ENCODE measurements around the gene STXBP2. TPM values are rescaled to one million over a fixed set of nuclear protein-coding genes. Genes with fewer than 3 reads are reported as not detected.

Gene STXBP2
- total and polyA plus RNA-seq, 9 of the 15 experiments (the other 6 are each of a cell fraction or from before 2014, with no cell fraction given), result 2.5 to 163 (median 71.3) TPM

DNA sequence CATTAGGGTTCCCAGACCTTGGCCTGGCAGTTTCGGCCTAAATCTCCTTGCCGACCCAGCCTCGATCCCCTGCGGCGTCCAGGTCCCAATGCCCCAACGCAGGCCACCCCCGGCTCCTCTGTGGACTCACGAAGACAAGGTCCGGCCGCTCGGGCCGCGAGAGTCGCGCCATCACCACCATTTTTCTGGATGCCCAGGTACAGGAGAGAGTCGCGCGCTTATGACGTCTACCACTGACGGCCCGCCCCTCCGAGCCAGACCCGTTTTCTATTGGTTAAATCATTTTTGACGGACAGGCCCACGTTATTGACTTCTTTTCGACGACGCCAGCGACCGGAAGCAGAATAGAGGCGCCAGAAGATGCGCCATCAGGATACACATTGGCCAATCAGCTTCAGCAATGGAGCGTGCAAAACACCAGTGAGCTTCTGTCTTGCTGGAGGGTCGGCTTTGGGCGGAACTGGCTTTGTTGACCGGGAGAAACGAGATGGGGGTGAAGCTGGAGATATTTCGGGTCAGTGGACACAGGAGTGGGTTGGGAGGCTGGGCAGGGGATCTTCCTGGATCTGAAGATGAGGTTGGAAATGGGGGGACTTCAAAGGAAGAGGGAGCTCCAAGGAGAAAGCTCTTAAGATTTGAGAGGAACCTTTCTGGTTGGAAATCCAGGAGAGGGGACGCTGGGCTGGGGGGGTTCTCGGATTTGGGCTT is 7.4 kb upstream of the STXBP2 start, which contains the start of the genes PET100 and XAB2 (continued):
- TF ChIP-seq, protein P1, sequence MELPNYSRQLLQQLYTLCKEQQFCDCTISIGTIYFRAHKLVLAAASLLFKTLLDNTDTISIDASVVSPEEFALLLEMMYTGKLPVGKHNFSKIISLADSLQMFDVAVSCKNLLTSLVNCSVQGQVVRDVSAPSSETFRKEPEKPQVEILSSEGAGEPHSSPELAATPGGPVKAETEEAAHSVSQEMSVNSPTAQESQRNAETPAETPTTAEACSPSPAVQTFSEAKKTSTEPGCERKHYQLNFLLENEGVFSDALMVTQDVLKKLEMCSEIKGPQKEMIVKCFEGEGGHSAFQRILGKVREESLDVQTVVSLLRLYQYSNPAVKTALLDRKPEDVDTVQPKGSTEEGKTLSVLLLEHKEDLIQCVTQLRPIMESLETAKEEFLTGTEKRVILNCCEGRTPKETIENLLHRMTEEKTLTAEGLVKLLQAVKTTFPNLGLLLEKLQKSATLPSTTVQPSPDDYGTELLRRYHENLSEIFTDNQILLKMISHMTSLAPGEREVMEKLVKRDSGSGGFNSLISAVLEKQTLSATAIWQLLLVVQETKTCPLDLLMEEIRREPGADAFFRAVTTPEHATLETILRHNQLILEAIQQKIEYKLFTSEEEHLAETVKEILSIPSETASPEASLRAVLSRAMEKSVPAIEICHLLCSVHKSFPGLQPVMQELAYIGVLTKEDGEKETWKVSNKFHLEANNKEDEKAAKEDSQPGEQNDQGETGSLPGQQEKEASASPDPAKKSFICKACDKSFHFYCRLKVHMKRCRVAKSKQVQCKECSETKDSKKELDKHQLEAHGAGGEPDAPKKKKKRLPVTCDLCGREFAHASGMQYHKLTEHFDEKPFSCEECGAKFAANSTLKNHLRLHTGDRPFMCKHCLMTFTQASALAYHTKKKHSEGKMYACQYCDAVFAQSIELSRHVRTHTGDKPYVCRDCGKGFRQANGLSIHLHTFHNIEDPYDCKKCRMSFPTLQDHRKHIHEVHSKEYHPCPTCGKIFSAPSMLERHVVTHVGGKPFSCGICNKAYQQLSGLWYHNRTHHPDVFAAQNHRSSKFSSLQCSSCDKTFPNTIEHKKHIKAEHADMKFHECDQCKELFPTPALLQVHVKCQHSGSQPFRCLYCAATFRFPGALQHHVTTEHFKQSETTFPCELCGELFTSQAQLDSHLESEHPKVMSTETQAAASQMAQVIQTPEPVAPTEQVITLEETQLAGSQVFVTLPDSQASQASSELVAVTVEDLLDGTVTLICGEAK (IDR thresholded peaks at IDR 0.05), result peak; percentile 95
- TF ChIP-seq, protein P1 (CRISPR knock-in tag; IDR thresholded peaks at IDR 0.05), result no peak
- TF ChIP-seq ZNF316 (IDR thresholded peaks at IDR 0.05) (no peak), ZKSCAN1 (IDR thresholded peaks at IDR 0.05; ENCODE audit: low read depth, low read length) (peak; percentile 21; the same call in 1 of the 2 replicates), HNRNPH1 (optimal IDR thresholded peaks at IDR 0.05; ENCODE audit: low read depth, low read length) (no peak), ZFP30 (CRISPR knock-in tag; IDR thresholded peaks at IDR 0.05; ENCODE audit: borderline replicate concordance) (no peak), DACH1 (IDR thresholded peaks at IDR 0.05; ENCODE audit: partially characterized antibody) (no peak), PHF8 (IDR thresholded peaks at IDR 0.05; ENCODE audit: borderline replicate concordance, low read length) (peak; percentile 87; the same call in 1 of the 2 replicates), STAG1 (CRISPR knock-in tag; IDR thresholded peaks at IDR 0.05; ENCODE audit: borderline replicate concordance) (no peak), XRCC4 (IDR thresholded peaks at IDR 0.05; ENCODE audit: extremely low read depth, insufficient read depth, insufficient read length) (no peak), ZNF699 (CRISPR knock-in tag; IDR thresholded peaks at IDR 0.05; ENCODE audit: insufficient replicate concordance) (no peak), KDM2B (CRISPR knock-in tag; IDR thresholded peaks at IDR 0.05) (no peak), NRF1 (conservative IDR thresholded peaks at IDR 0.05 in 1 of 2, IDR thresholded peaks at IDR 0.05 in 1 of 2) (peak; percentile 71 to 78), OTX1 (CRISPR knock-in tag; IDR thresholded peaks at IDR 0.05) (no peak), ZNF354B (CRISPR knock-in tag; IDR thresholded peaks at IDR 0.05) (no peak), DMBX1 (CRISPR knock-in tag; IDR thresholded peaks at IDR 0.05; ENCODE audit: borderline replicate concordance) (no peak), ZNF143 (CRISPR knock-in tag; IDR thresholded peaks at IDR 0.05) (no peak), TSC22D4 (tag; IDR thresholded peaks at IDR 0.05) (no peak), ZNF239 (CRISPR knock-in tag; IDR thresholded peaks at IDR 0.05) (no peak)
- TF ChIP-seq, protein P2, sequence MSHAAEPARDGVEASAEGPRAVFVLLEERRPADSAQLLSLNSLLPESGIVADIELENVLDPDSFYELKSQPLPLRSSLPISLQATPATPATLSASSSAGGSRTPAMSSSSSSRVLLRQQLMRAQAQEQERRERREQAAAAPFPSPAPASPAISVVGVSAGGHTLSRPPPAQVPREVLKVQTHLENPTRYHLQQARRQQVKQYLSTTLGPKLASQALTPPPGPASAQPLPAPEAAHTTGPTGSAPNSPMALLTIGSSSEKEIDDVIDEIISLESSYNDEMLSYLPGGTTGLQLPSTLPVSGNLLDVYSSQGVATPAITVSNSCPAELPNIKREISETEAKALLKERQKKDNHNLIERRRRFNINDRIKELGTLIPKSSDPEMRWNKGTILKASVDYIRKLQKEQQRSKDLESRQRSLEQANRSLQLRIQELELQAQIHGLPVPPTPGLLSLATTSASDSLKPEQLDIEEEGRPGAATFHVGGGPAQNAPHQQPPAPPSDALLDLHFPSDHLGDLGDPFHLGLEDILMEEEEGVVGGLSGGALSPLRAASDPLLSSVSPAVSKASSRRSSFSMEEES (CRISPR knock-in tag; IDR thresholded peaks at IDR 0.05), result no peak
